HCT116 (cell line): ENCODE measurements around the gene GTF2F1. TPM values are rescaled to one million over a fixed set of nuclear protein-coding genes. Genes with fewer than 3 reads are reported as not detected.
"Not testable (repeated sequence)": the region's sequence is repeated elsewhere in the genome, so short reads cannot be mapped to it uniquely, and the experiment has no call there.

Source experiments
- ATAC-seq: fragments of 200-7000 bp; cut with Tn5 transposase; 2 replicates; pipeline ENCODE4 v1.9.1; 2020; ENCODE audit warnings: mild to moderate bottlenecking, moderate library complexity
- BruUV-seq: library from RNA; stranded (reverse); fragments of 400-500 nt; replicated peaks from 2 replicates; lab custom pipeline; 2021; lab: Mats Ljungman, UMichigan
- CTCF ChIA-PET: fragments of 300-600 bp; sonication (Branson Sonifier 250); formaldehyde crosslinking; loops from one replicate; lab custom pipeline; 2021; ENCODE audit warnings: antibody characterized with exemption; lab: Charles Lee
- POLR2A ChIA-PET: fragments of 300-600, 350-600 bp; sonication (Branson Sonifier 250); formaldehyde crosslinking; loops from one replicate; lab custom pipeline; 2021; ENCODE audit warnings: antibody characterized with exemption; lab: Charles Lee
- RAD21 ChIA-PET, 2 experiments: fragments of 300-600 bp; sonication (Branson Sonifier 250); formaldehyde crosslinking; loops; one replicate each; lab custom pipeline; 2023; ENCODE audit warnings: low total read pairs in 2 of 2; ENCODE audit not compliant: uncharacterized antibody in 2 of 2, unreplicated experiment in 2 of 2, low non-redundant PET in 1 of 2; lab: Charles Lee
- DNase-seq: peaks from one replicate; pipeline ENCODE4 v3.0.0-alpha.2; 2010; ENCODE audit warnings: low read depth, low spot score
- H2AFZ ChIP-seq: fragments of 200-600 bp; shearing (Covaris generic), sonication (generic); 2 replicates; pipeline ENCODE4 v1.6.1; 2017; ENCODE audit warnings: low read depth, mixed run types, mixed read lengths, antibody characterized with exemption, low read length; ENCODE audit not compliant: poor library complexity, severe bottlenecking
- H3K27ac ChIP-seq: 2 replicates; pipeline ENCODE4 v1.5.1; 2012; ENCODE audit warnings: low read depth, low read length
- H3K27me3 ChIP-seq: fragments of 200-600 bp; sonication (generic); 2 replicates; pipeline ENCODE4 v1.6.1; 2016; ENCODE audit warnings: mixed run types, low read length, mixed read lengths; ENCODE audit not compliant: insufficient read depth
- H3K36me3 ChIP-seq, 2 experiments: fragments of 200-500 bp in 1 of 2; fragments of 200-600 bp in 1 of 2; sonication (Bioruptor generic) in 1 of 2; sonication (generic) in 1 of 2; 2 replicates each; pipeline versions ENCODE4 v1.5.1 to v1.6.1; 2014 to 2016; ENCODE audit warnings: low read length in 2 of 2, inconsistent platforms in 1 of 2, mixed read lengths in 1 of 2, mixed run types in 1 of 2; ENCODE audit not compliant: insufficient read depth in 2 of 2, control insufficient read depth in 1 of 2
- H3K4me1 ChIP-seq, 2 experiments: fragments of 200-600 bp in 1 of 2; sonication (generic) in 1 of 2; 2 replicates each; pipeline versions ENCODE4 v1.5.1 to v1.6.1; 2012 to 2017; ENCODE audit warnings: low read length in 2 of 2, inconsistent platforms in 1 of 2, mild to moderate bottlenecking in 1 of 2, mixed read lengths in 1 of 2, mixed run types in 1 of 2, moderate library complexity in 1 of 2; ENCODE audit not compliant: insufficient read depth in 2 of 2, control insufficient read depth in 1 of 2
- H3K4me2 ChIP-seq: fragments of 200-600 bp; sonication (generic); 2 replicates; pipeline ENCODE4 v1.6.1; 2017; ENCODE audit warnings: mixed run types, low read length, mixed read lengths
- H3K4me3 ChIP-seq, 2 experiments: fragments of 200-600 bp in 1 of 2; sonication (generic) in 1 of 2; replicated peaks in 1 of 2; 2 replicates each; pipeline ENCODE4 v1.5.1; 2011 to 2016; ENCODE audit warnings: low read length in 2 of 2, control low read depth in 1 of 2, low read depth in 1 of 2, mild to moderate bottlenecking in 1 of 2, mixed read lengths in 1 of 2, mixed run types in 1 of 2
- H3K79me2 ChIP-seq: fragments of 200-600 bp; sonication (generic); 2 replicates; pipeline ENCODE4 v1.6.1; 2017; ENCODE audit warnings: mild to moderate bottlenecking, mixed run types, low read length, moderate library complexity, mixed read lengths; ENCODE audit not compliant: insufficient read depth
- H3K9ac ChIP-seq: fragments of 200-600 bp; sonication (generic); 2 replicates; pipeline ENCODE4 v1.6.1; 2016; ENCODE audit warnings: low read length, mixed read lengths
- H3K9me2 ChIP-seq: fragments of 200-600 bp; sonication (generic), shearing (Covaris generic); 2 replicates; pipeline ENCODE4 v1.6.1; 2017; ENCODE audit warnings: mixed run types, mild to moderate bottlenecking, moderate library complexity; ENCODE audit not compliant: insufficient read depth
- H3K9me3 ChIP-seq, 2 experiments: fragments of 200-500 bp in 1 of 2; fragments of 200-600 bp in 1 of 2; sonication (Bioruptor generic) in 1 of 2; sonication (generic) in 1 of 2; 2 replicates each; pipeline ENCODE4 v1.6.1; 2014 to 2017; ENCODE audit warnings: low read length in 2 of 2, mixed read lengths in 2 of 2, inconsistent platforms in 1 of 2, low read depth in 1 of 2, mild to moderate bottlenecking in 1 of 2, mixed run types in 1 of 2, moderate library complexity in 1 of 2; ENCODE audit not compliant: control insufficient read depth in 1 of 2, insufficient read depth in 1 of 2
- H4K20me1 ChIP-seq: fragments of 200-600 bp; sonication (generic), shearing (Covaris generic); 2 replicates; pipeline ENCODE4 v1.6.1; 2017; ENCODE audit warnings: mixed run types, mild to moderate bottlenecking, moderate library complexity; ENCODE audit not compliant: insufficient read depth
- ATF3 ChIP-seq: IDR thresholded peaks from 2 replicates; pipeline ENCODE4 v1.6.1; 2012
- CEBPB ChIP-seq: IDR thresholded peaks from 2 replicates; pipeline ENCODE4 v1.6.1; 2012; ENCODE audit warnings: low read depth
- CTCF ChIP-seq, 3 experiments: fragments of 200-600 bp in 1 of 3; sonication (generic) in 1 of 3; IDR thresholded peaks in 2 of 3; conservative IDR thresholded peaks in 1 of 3; 2 replicates each; pipeline ENCODE4 v1.5.1; 2012 to 2017; ENCODE audit warnings: low read depth in 2 of 3, low read length in 2 of 3, antibody characterized with exemption in 1 of 3, borderline replicate concordance in 1 of 3, control low read depth in 1 of 3, mild to moderate bottlenecking in 1 of 3, mixed read lengths in 1 of 3, mixed run types in 1 of 3, moderate library complexity in 1 of 3; ENCODE audit not compliant: insufficient read depth in 1 of 3
- JUND ChIP-seq: IDR thresholded peaks from 2 replicates; pipeline ENCODE4 v1.6.1; 2012
- POLR2A ChIP-seq: IDR thresholded peaks from 2 replicates; pipeline ENCODE4 v1.7.0; 2011; ENCODE audit warnings: borderline replicate concordance; ENCODE audit not compliant: insufficient read depth, insufficient read length; ENCODE audit errors: extremely low read depth
- RAD21 ChIP-seq: IDR thresholded peaks from 2 replicates; pipeline ENCODE4 v1.6.1; 2012; ENCODE audit warnings: low read depth, mild to moderate bottlenecking
- REST ChIP-seq: IDR thresholded peaks from 2 replicates; pipeline ENCODE4 v1.6.1; 2012; ENCODE audit warnings: low read depth
- SIN3A ChIP-seq: IDR thresholded peaks from 2 replicates; pipeline ENCODE4 v1.6.1; 2012; ENCODE audit warnings: low read depth
- SRF ChIP-seq: IDR thresholded peaks from 2 replicates; pipeline ENCODE4 v1.6.1; 2012; ENCODE audit warnings: low read depth
- ZBTB33 ChIP-seq: IDR thresholded peaks from 2 replicates; pipeline ENCODE4 v1.6.1; 2011; ENCODE audit warnings: mild to moderate bottlenecking, low read length, moderate library complexity; ENCODE audit not compliant: insufficient replicate concordance; ENCODE audit errors: extremely low read depth
- ZFX ChIP-seq: fragments of 450-650 bp; IDR thresholded peaks from 2 replicates; pipeline ENCODE4 v1.6.1; 2017
- intact Hi-C: fragments of 100-400 bp; cut with micrococcal nuclease; formaldehyde crosslinking; loops from 2 replicates; pipeline ENCODE4 v1.10.0; 2022
- total RNA-seq: library from RNA; stranded (reverse); gene quantifications from one replicate; pipeline ENCODE4 v1.2.1, GENCODE V29; 2021; ENCODE audit not compliant: unreplicated experiment

GTF2F1 gene
- total RNA-seq, 1 experiment from 2014 or later, result 82.0 TPM

GRCh38 chr19:6357174-6357573 is 35.8 kb downstream of the GTF2F1 start:
- H3K27ac ChIP-seq, result no peak overlapping the region
- ATAC-seq, result no peak
- no peaks in the 10 kb centered on the region for H4K20me1 ChIP-seq
- H2AFZ ChIP-seq, result no peak overlapping the region
- no peak overlapping the region for H3K9ac ChIP-seq
- no peaks in the 10 kb centered on the region for H3K36me3 ChIP-seq
- no peak for DNase-seq
- no peaks in the 10 kb centered on the region for H3K27me3 ChIP-seq
- H3K4me2 ChIP-seq, result no peak overlapping the region
- BruUV-seq, result no TSS peak
- H3K79me2 ChIP-seq, result peaks cover 5% of the 10 kb centered on the region; the same call in 1 of the 2 replicates
- TF ChIP-seq ATF3, result no peak
- TF ChIP-seq REST, result no peak
- no peak for TF ChIP-seq CEBPB
- TF ChIP-seq ZBTB33, result no peak
- no peak for TF ChIP-seq CTCF (IDR thresholded peaks at IDR 0.05 in 2 of 3, conservative IDR thresholded peaks at IDR 0.05 in 1 of 3; ENCODE audit: borderline replicate concordance in 1 of 3, insufficient read depth in 1 of 3, low read depth in 2 of 3, low read length in 2 of 3)
- no peak for TF ChIP-seq RAD21
- TF ChIP-seq JUND, result no peak
- TF ChIP-seq SRF, result no peak
- TF ChIP-seq ZFX, result no peak
- TF ChIP-seq SIN3A, result no peak
- no peak for TF ChIP-seq POLR2A
- peaks cover 0 to 14% of the 10 kb centered on the region in 2 experiments; a peak in 3 of 4 replicates for H3K4me1 ChIP-seq
- ChIA-PET CTCF (no interaction called here), POLR2A (no interaction called here), RAD21 (no interaction called here)
- intact Hi-C loops, result no loop called here
- H3K9me2 ChIP-seq, result no peaks in the 10 kb centered on the region
- no peak overlapping the region for H3K4me3 ChIP-seq
- peaks cover 0 to 6% of the 10 kb centered on the region in 2 experiments; a peak in 1 of 4 replicates for H3K9me3 ChIP-seq

- CTCF ChIA-PET, H3K9me2 ChIP-seq, DNase-seq, H3K27me3 ChIP-seq, H3K27ac ChIP-seq, H3K4me1 ChIP-seq, intact Hi-C loops, H3K4me2 ChIP-seq, H3K4me3 ChIP-seq, ATAC-seq, RAD21 ChIA-PET, BruUV-seq, POLR2A ChIA-PET, H3K9ac ChIP-seq, H3K36me3 ChIP-seq, H3K9me3 ChIP-seq, H3K79me2 ChIP-seq, H4K20me1 ChIP-seq, H2AFZ ChIP-seq: not testable (repeated sequence)
Observed at GRCh38 chr19:6355321-6356040, 37.5 kb downstream of the GTF2F1 start.
